Measurements from ENCODE around the gene FUT1.
A peak's percentile ranks its signal among the peaks of the same experiment; 100 is the strongest.
"Not testable (repeated sequence)": the region's sequence is repeated elsewhere in the genome, so short reads cannot be mapped to it uniquely, and the experiment has no call there.

FUT1 gene

DNA sequence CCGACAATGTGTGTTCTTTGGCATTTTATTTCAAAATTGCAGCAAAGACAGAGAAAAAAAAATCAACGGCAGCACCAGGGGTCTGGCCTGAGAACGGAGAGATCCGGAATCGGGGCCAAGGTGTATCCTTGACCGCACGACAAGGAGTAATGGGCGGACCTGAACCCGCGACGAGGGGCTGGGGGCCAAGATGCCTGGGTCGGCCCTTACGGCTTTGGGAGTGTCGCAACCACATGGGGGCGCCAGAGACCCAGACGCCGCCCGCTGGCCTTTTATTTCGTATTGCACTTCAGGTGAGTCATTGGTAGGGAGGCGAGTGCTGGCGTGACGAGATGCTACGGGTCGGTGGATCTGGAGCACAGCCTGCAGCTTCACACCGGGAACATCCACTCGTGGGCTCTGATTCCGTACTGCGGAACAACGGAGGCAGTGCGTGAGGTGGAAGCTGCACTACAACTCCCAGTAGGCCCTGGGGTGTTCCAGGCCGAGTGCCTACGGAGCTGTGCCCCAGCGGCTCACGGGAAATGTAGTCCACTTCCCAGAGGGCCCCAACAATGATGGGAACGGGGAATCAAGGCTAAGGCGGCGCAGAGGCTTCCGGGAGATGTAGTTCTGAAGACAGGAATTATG lies 42.7 kb upstream of the FUT1 start:
- TF ChIP-seq, protein P1, sequence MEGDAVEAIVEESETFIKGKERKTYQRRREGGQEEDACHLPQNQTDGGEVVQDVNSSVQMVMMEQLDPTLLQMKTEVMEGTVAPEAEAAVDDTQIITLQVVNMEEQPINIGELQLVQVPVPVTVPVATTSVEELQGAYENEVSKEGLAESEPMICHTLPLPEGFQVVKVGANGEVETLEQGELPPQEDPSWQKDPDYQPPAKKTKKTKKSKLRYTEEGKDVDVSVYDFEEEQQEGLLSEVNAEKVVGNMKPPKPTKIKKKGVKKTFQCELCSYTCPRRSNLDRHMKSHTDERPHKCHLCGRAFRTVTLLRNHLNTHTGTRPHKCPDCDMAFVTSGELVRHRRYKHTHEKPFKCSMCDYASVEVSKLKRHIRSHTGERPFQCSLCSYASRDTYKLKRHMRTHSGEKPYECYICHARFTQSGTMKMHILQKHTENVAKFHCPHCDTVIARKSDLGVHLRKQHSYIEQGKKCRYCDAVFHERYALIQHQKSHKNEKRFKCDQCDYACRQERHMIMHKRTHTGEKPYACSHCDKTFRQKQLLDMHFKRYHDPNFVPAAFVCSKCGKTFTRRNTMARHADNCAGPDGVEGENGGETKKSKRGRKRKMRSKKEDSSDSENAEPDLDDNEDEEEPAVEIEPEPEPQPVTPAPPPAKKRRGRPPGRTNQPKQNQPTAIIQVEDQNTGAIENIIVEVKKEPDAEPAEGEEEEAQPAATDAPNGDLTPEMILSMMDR (IDR thresholded peaks at IDR 0.05; ENCODE audit: low read depth, low read length) = peak; percentile 87
- peak overlapping the region; percentile 58 for H3K4me3 ChIP-seq (ENCODE audit: low read depth, low read length)

DNA sequence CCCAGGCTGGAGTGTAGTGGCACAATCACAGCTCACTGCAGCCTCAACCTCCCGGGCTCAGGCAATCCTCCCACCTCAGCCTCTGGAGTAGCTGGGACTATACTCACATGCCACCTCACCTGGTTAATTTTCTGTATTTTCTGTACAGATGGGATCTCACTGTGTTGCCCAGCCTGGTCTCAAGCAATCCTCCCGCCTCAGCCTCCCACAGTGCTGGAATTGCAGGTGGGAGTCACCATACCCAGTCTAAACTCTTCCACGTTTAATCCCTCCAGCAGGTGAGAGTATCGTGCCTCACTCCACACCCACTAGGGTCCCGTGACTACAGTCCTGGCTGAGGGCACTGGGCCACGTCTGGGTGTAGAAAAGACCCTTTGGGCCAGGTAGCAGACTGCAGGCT lies 41.9 kb upstream of the FUT1 start:
- TF ChIP-seq, protein P1 (IDR thresholded peaks at IDR 0.05; ENCODE audit: low read depth, low read length) = no peak
- no peak overlapping the region for H3K4me3 ChIP-seq (ENCODE audit: low read depth, low read length)

DNA sequence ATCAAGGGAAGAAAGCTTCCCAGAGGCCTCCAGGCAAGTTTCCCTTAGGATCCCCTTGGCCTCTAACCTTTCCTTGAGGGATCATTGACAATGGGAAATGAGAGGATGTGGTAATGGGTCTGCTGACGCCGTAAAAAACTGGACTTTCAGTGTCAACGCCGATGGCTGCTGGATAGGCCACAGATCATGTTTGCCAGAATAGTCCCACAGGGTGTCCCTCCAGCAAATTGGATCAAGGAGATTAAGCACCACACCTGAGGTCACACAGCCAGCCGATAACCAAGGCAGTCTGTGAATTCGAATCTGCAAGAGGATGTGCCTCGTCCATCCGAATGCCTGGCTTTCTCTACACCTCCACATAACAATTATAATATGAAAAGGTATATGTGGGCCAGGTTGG lies 40.8 kb upstream of the FUT1 start:
- TF ChIP-seq, protein P1 (IDR thresholded peaks at IDR 0.05; ENCODE audit: low read depth, low read length) = no peak
- no peak overlapping the region for H3K4me3 ChIP-seq (ENCODE audit: low read depth, low read length)

DNA sequence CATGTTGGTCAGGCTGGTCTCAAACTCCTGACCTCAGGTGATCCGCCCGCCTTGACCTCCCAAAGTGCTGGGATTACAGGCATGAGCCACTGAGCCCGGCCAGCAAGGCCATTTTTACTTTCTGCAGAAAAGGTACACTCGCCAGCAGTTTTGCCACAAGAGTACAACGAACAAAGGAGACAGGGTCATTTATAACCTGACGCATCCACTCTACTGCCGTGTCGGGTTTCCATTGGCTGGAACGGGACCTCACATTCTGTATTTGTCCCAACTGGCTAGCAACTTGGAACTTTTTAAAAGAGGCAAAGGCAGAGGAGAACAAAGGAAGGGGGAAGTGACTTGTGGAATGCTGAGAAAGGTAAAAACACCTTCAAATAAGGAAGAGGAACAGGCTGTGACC lies 34.9 kb upstream of the FUT1 start:
- not testable (repeated sequence) for H3K4me3 ChIP-seq (ENCODE audit: low read depth, low read length)

DNA sequence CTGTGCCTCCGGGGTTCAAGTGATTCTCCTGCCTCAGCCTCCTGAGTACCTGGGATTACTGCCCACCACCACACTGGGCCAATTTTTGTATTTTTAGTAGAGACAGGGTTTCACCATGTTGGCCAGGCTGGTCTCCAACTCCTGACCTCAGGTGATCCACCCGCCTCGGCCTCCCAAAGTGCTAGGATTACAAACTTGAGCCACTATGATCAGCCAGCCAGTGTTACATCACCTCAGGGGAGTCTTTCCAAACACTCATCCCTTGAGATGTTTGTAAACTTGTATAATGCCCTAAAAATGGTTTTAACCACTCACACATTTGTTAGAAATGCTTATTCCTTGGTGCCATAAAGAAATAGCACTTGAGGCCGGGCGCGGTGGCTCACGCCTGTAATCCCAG lies 34.0 kb upstream of the FUT1 start:
- H3K4me3 ChIP-seq (ENCODE audit: low read depth, low read length) = not testable (repeated sequence)

DNA sequence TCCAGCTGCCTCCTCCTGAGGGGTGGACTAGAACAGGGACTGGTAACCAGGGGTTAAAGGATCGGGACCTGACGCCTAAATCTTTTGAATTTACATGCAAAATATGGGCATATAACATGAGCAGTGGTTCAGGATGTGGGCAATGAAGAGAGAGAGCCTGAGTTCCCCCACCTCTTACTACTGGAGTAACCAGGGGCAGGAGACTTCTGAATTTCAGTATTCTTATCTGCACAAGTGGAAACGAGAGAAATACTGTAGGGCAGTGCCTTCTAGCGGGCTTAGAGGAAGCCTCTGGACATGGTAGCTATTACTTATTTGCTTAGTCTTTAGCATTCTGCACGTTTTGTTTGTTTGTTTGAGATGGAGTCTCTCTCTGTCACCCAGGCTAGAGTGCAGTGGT lies 32.1 kb upstream of the FUT1 start:
- no peak overlapping the region for H3K4me3 ChIP-seq (ENCODE audit: low read depth, low read length)
- TF ChIP-seq, protein P1 (IDR thresholded peaks at IDR 0.05; ENCODE audit: low read depth, low read length) = no peak

DNA sequence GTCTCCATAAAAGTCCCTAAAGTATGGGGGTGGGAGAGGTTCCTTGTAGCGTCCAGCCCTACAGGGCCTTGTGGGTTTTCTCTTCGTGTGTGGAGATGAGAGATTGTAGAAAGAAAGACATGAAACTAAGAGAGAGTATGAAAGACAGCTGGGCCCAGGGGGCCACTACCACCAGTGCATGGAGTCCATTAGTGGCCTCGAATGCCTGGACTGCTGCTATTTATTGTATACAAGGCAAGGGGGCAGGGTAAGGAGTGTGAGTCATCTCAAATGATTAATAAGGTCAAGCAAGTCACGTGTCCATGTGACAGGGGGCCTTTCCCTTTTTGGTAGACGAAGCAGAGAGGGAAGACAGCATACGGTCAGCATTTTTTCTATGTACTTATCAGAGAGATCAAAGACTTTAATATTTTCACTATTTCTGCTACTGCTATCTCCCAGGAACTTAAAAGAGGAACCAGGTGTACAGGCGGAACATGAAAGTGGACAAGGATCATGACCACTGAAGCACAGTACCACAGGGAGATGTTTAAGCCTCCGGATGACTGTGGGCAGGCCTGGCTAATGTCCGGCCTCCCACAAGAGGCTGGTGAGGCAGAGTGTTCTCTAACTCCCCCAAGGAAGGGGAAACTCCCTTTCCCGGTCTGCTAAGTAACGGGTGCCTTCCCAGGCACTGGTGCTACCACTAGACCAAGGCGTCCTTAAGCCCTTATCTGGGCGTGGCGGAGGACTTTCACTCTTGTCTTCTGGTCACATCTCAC lies 28.4 kb upstream of the FUT1 start:
- no peak overlapping the region for H3K4me3 ChIP-seq (ENCODE audit: low read depth, low read length)
- TF ChIP-seq, protein P1 (IDR thresholded peaks at IDR 0.05; ENCODE audit: low read depth, low read length) = no peak

DNA sequence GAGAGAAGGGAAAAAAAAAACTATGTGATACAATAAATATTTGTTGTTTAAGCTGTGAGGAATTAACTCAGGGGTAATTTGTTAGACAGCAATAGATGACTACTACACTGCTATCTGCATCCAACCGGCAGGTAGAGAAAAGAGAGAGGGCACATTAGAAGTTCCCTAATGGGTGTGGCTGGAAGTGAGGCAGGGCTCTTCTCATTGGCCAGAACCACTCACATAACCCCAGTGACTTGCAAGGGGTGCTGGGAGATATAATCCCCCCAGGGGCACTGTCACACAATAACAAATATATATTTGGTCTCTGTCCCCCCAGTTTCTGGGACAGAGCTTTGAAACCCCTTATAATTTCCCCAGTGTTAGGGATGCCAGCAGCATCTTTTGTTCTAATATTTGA lies 27.2 kb upstream of the FUT1 start:
- TF ChIP-seq, protein P1 (IDR thresholded peaks at IDR 0.05; ENCODE audit: low read depth, low read length) = no peak
- no peak overlapping the region for H3K4me3 ChIP-seq (ENCODE audit: low read depth, low read length)
